Measurements from ENCODE around the gene VSTM2B.
A peak's percentile ranks its signal among the peaks of the same experiment; 100 is the strongest.

The VSTM2B gene

DNA sequence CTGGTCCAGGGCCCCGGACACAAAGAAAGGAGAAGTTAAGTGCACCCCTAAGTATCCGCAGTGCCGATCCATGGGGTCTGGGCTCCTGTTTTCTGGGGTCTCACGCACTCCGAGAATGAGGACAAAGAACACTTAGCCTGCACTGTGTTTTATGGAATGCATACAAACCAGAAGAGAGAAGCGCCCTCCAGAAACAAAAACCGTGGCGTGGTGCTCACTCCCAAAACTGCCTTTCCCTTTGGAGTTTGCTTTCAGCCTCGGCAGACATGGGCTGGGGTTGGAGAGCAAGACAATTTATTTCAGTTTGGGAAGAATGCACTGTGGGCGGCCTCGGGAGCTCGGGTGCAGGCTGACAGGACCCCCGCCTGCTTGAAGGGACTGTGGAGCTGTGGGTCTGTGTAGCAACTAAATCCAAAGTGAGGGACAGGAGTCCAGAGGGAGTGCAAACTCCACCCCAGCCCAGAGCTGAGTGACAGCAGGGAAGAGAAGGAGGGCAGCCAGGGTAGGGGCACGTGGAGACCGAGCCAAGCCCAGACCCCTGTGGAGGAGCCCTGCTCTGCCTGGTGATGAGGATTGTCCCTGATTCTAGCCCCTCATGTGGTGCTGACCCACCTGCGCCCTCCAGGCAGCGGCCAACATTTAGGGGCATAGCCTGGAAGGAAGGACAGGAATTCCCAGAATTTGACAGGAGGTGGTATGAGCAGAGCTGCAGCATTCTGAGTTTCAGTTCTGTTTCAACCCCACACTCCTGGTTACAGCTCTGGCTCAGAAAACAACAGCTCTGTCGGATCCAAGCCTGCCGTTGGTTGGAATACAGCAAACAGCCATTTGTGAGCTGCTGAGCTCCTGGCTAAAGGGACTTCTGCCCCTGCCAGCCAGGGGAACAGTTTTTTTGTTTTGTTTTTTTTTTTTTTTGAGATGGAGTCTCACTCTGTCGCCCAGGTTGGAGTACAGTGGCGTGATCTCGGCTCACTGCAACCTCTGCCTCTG is 42.5 kb downstream of the VSTM2B start:
- DNase-seq (ENCODE audit: low read depth): no peak

DNA sequence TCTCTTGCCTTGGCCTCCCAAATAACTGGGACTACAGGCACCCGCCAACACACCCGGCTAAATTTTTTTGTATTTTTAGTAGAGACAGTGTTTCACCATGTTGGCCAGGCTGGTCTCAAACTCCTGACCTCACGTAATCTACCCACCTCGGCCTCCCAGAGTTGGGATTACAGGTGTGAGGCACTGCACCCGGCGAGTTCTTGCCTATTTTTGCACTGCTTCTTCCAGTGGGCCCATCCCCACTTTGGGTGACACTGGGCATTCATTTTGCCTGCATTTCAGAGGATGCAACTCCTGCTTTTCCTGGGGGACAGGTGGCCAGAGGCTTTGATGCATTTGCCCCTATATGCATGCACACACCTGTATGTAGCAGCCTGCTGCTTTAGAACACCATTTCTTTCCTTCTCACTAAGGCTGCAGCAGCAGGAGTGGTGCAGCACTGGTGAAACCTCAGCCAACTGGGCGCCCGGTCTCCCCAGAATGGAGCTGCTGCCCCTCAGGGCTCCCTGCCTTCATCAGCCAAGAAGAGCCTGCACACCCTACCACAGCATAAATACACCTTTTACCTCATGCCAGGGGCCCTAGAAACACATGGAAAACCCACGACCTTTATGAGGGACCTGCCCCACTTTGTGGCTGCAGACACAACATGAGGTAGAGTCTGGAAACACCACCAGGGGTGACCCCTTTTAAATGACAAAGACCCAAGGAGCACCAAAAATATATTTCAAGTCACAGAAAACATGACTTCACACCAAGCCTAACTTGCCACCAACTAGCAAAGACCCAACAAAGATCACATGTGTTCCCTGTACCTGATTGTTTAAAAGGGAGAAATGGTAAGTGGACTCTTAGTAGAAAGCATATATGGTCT is 43.5 kb downstream of the VSTM2B start:
- DNase-seq (ENCODE audit: low read depth): no peak

DNA sequence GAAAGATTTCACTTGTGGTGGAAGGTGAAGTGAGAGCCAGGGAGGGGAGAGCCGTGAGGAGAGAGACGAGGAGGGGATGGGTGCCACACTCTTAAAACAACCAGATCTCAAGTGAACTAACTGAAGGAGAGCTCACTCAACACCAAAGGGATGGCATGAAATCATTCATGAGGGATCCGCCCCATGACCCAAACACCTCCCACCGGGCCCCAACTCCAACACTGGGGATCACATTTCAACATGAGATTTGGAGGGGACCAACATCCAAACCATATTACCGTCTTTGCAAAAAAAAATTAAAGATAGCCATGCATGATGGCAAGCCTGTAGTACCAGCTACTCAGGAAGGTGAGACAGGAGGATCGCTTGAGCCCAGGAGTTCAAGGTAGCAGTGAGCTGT is 45.4 kb downstream of the VSTM2B start:
- no peak for DNase-seq (ENCODE audit: low read depth)

DNA sequence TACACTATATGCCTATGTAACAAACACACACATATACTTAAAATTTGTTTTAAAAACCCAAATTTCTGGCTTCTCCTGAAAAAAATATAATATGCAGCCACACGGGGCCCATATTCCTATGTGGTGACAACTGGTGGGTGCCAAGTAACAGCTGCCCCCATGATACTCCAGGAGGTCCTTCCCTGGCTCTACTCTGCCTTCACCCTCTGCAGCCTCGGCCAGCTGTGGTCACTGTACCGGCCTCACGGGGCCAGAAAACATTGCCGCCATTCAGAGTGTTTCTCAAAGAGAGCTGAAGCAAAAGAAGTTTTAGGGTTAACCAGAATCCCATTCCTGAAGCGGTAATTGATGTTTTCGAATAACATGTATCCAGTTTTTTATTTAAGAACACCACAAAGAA is 47.7 kb downstream of the VSTM2B start:
- DNase-seq (ENCODE audit: low read depth): no peak

DNA sequence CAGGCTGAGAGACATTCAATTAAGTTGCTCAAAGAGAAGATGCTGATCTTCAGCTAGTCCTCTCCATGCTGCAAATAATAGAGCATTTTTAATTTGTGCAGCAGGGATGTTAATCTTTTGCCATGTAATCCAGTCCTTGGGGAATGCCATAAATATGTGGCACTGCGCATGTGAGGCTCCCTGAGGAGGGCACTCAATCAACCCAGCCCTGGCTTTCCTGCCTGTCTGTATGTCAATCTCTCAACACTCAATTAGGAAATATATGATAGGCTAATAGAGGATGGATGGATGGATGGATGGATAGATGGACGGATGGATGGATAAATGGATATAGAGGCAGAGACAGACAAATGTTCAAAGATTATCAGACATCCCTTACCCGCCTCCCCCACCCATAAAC is 48.7 kb downstream of the VSTM2B start:
- DNase-seq (ENCODE audit: low read depth): no peak

DNA sequence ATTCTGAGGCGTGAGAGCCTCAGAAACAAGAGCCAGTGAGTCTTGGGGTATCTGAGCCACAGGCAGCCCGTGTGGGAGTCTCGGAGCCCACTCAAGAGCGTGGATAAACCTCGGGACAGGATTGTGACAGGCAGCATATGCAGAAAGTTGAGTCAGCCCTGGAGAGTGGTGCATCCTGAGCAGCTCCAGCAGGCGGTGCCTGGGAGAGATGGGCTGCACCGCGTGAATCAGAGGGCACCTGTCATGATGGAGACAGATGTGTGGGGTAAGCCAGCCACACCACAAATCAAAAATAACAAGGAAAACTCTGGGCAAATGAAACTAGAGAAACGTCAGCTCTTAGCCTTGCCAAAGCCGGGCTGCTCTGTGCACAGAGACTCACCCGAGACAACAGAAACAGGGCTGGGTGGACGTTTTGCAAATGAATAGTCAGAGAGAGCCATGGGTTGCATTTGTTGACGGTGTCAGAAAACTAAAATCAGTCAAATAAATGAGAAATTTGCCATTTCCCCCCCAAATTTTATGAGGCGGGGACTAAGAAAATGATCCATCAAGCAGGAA is 50.3 kb downstream of the VSTM2B start:
- no peak for DNase-seq (ENCODE audit: low read depth)

DNA sequence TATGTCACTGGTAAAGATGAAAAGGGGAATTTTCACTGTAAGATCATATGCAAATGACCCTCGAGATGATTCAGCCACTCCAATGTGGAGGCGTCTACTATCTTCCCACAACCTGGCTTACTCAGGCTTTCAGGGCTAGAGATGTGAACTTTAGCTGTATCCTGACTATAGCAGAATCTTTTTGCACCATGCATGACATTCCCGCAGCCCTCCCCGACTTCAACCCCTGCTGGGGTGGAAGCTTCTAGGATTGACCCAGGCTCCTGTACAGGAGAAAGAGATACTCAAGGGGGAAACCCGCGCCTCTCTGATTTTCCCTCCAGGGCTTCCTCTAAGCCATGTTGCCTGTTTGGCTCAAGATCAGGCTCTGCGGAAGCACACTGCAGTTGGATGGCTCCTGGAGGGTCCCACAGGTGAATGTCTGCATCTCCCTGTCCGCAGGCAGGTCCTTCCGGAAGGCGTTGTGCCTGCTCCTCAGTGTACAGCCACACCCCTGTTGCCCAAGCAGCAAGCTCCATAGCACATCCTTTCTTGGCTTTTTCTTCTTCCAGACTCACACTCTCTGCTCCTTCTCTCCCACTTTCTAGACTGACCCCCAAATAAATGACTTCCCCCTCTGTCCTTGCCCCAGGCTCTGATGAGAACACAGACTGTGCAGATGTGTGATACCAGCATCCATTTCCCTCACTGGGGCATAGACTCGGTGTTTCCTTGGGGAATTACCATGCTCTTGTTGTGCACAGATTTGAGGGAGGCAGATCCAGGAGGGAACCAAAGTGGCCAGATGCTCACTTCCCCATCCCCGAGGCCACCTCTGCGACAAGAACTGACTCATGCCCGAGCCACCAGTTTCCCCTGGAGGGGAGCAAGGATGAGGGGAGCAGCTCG is 51.2 kb downstream of the VSTM2B start:
- no peak for DNase-seq (ENCODE audit: low read depth)

DNA sequence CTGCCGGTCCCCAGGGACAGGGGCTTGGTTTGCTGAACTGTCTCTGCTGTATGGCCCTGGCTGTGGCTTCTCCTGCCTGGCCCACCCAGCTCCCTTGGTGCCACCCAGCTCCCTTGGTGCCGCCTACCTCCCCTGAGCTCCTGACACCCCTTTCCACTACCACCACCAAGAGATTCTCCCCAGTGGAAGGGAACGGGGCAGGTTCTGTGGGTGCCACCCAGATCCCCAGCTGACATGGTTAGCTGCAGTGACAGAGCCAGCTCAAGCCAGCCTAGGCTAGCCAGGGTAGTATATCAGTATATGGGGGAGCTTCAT is 51.8 kb downstream of the VSTM2B start:
- DNase-seq (ENCODE audit: low read depth): no peak

DNA sequence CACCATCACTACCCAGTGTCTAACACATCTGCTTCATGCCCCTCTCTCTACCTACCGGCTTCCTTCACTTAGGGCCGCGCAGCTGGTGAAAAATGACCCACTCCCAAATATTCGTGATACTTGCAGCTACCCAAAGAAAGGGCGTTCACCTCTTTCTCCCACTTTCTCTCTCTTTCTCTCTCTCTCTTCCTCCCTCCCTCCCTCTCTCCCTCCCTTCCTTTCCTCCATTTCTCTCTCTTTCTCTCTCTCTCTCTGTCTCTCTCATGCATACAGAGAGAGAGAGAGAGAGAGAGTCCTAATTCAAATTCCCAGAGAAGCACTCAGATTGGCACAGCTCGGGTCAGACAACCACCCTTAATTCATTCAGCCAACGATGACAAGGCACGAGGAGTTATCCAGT is 52.6 kb downstream of the VSTM2B start:
- DNase-seq (ENCODE audit: low read depth): no peak

DNA sequence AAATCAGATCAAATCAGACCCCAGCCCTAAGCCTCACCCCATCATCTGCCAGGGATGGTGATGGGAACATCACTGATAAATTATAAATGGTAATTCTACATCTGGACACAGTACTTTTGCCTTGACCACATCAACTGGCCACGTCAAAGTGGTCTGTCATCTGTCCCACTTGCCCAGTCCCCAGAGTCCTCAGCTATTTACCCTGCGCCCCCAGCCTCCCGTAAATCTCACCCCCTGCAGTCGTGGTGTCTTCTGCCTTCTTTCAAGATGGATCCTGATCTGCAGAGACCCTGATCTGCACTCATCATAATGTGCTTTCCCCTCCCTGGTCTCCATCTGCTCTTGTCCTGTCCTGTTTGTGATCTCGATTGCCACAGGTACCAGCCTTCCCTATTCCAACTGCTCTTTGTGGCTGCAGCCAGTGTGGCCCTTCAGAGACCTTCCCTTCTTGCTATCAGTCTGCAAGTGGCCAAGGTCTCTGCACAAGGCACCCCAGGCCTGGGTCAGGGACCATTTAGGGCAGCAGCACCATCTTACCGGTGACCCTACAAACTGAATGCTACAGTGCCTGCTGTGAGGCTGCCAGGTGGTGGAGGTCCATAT is 53.6 kb downstream of the VSTM2B start:
- DNase-seq (ENCODE audit: low read depth): no peak

DNA sequence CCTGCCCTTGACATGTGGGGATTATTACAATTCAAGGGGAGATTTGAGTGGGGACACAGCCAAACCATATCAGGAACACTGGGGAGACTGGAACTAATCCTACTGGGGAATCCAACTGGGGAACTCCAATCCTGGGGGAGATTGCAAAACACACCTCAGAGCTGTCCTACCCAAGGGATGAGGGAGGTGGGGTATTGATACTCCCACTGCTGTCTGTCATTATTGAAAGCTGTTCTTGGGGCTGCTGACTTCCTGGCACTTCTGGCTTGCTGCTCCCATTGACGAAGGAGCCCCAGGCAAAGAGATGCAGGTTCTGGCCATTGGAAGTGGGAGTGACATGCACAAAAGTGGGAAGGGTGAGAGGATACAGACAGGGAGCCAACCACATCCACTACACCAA is 55.6 kb downstream of the VSTM2B start:
- no peak for DNase-seq (ENCODE audit: low read depth)

DNA sequence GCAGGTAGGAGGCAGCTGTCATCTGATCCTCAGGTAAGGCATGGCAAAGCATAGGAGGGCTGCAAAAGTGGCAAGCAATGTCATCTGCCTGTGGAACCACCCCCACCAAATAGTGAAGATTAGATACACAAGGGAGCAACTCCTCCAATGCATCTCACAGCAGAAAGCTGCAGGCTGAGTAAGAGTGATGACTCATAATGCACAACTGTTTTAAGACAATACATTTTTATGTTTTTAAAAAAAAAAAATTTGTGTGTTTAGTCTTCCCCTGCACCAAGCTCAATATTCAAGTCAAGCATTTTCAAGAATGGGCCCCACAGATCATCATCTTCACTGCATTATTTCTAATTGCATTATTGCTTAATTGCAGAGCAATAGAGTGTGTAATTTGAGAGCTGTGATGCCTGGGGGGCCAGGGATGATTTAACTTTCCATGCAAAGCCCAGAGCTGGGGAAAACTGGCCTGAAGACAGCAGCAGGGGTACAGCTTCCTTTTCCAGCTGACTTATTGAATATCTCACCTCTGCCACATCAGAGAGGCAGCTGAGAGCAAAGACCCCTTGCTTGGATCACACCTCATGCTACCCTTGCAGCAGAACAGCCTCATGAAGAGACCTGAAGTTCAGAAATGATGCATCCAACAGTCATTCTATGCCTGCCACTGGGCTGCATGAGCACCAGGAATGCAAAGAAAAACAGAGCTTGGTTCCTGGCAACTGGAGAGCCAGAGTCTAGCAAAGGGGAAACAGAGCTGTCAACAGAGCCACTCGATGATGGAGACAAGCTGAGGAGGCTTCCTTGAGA is 57.6 kb downstream of the VSTM2B start:
- DNase-seq (ENCODE audit: low read depth): no peak

DNA sequence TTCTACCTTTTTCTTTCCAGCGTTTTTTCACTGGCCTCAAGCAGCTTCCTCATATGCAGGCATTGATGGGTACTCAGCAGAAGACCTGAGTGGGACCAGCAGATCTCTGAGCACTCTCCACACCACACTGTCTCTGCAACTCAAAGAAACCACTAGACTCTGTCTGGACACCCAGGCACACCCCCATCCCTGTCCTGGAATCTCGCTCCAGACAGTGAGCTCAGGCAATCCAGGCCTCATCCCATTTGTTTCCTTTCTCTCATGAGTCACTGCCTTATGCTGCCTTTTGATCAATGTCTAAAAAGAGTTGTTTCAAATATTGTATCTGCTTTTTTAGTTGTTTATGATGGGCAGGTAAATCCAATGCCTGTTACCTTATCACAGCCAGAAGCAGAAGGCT is 60.6 kb downstream of the VSTM2B start:
- no peak for DNase-seq (ENCODE audit: low read depth)

DNA sequence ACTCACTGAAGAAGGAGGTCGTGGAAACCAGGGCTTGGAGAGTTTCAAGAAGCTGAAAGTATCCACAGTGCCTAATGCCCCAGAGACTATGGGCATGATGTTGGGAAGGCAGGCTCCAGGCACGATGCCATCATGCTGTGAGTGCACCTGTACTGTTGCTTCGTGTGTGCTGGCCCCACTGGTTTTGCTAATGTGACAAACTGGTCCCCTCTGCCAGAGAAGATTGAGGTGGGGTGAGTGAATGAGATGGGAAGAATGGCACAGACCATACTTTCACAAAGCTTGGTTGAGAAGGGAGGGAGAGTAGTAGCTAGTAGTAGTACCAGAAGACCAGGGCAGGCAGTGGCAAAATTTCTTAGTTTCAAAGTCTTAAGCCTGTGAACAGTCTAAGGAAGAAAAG is 61.3 kb downstream of the VSTM2B start:
- DNase-seq (ENCODE audit: low read depth): no peak

DNA sequence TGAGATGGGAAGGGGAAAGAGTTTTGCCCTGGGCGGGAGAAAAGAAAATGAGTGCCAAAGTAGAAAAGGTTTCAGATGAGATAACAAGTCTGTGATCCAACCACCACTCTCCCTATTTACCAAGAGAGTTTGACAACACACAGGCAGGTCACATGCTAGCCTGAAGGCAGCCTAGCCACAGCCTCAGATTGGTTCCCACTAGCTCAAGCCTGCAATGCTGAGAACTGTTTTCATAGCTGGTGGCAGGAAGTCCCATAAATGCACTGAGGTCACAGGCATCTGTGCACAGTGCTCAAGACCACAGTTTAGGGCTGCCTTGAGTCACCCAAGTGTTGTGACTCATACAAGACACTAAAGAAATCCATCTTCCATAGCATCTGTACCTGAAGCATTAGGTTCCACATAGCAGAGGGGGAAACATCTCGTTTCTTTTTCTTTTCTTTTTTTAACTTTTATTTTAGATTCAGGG is 61.8 kb downstream of the VSTM2B start:
- DNase-seq (ENCODE audit: low read depth): peak; percentile 37

DNA sequence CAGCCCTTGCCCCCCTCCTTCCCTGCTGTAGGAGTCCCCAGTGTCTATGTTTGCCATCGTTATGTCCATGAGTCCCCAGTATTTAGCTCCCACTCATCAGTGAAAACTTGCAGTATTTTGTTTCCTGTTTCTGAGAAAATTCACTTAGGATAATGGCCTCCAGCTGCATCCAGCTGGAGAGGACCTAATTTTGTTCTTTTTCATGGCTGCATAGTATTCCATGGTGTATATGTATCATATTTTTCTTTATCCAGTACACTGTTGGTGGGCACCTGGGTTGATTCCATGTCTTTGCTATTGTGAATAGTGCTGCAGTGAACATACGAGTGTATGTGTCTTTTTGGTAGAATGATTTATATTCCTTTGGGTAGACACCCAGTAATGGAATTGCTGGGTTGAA is 62.3 kb downstream of the VSTM2B start:
- no peak for DNase-seq (ENCODE audit: low read depth)

DNA sequence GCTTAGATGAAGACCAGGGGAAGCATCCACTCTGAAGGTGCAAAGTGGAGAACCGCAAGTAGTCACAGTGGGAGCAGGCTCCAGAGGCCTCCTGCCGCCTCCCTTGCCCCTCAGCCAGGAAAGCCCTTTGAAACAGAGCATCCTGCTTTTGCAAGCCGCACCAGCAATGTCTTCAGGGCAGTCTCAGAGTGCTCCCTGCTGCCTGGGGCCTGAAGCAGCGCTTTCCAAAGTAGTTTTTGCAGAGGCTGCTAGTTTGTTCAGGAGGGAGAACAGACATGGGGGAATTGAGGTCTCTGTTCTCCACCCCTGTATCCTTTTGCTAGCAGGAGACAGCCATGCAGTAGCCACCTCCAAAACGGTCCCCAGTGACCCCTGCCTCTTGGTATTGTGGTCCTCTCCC is 64.5 kb downstream of the VSTM2B start:
- DNase-seq (ENCODE audit: low read depth): no peak

DNA sequence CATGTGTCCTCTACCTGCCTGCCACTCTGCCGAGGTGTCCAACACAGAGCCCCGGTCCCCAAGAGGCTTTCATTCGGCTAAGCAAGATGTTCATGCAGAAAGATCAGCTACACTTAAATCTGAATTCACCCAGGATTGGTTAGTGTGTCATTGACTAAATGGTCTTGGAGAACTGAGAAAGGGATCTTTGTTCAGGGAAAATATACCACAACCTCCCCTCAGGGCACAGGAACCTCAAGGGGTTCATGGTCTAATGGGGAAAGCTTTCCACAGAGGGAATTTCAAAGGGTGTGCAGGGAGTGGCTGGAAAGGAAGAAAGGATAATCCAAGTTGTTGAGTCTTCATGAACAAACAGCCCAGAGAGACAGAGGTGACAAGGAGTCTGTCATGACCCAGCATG is 65.9 kb downstream of the VSTM2B start:
- no peak for DNase-seq (ENCODE audit: low read depth)

DNA sequence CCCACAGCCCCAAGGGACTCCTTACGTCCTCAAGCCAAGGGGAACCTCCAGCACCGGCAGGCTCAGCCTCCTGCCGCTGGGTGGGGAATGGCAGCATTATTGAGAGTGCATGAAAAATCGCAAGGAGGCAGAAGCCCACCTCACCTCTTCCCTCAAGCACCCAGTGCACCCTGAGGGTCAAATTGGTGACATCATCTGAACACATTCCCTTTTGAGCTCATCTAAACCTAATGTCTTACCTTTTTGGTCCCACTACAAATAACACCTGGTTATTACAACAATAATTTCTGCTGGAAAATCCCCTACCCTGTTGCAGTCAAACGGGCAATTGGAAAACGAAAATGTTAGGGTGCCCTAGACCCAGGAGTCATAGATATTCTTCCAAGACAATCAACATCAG is 68.1 kb downstream of the VSTM2B start:
- no peak for DNase-seq (ENCODE audit: low read depth)

DNA sequence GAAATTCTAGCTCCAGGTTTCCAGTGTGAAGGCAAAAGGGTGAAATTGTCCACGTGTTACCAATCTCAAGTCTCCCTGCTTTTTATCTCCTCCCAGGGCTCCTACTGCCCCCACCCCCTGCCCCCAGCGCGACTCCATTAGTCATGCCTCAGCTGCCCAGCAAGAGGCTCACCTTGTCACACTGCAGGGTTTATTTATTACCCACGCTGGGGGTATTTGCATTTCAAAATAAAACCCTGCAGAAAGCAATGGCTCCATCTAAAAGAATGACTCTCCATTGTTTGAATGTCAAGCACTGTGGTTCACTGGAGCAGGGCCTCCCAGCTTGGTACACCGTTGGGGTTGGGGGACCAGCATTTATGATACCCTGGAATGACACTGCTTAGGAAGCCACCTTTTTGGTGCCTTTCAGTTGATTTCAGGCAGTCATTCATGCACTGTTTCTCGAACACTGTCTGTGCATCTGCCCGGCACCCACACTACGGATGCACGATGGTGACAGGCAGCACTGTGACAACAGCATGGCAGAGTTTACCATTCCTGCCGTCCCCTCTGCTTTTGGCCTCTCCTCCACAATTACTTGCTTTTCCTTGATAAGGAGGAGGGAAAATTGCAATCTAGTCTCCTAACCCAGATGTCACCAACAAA is 70.4 kb downstream of the VSTM2B start:
- DNase-seq (ENCODE audit: low read depth): no peak

Data from stimulated activated CD8-positive, alpha-beta memory T cell treated with anti-CD3 and anti-CD28 coated beads, Interleukin-4, amount 100 ng/mL, for 24 hours (primary cell).